ENCODE measurements around the gene PPAN. TPM values are rescaled to one million over a fixed set of nuclear protein-coding genes. Genes with fewer than 3 reads are reported as not detected.
A peak's percentile ranks its signal among the peaks of the same experiment; 100 is the strongest.

PPAN gene
- total RNA-seq, 1 donor = 19.2 TPM

GRCh38 chr19:10093295-10094186, 12.6 kb upstream of the PPAN start:
- no peaks in the 10 kb centered on the region for H4K20me1 ChIP-seq (ENCODE audit: insufficient read depth, low read length)
- peaks cover 8% of the 10 kb centered on the region for H3K4me1 ChIP-seq (ENCODE audit: insufficient read depth, low read length)
- H3K4me3 ChIP-seq (ENCODE audit: insufficient read depth, low read length) = no peak overlapping the region
- H3K9me3 ChIP-seq (ENCODE audit: low read depth, low read length) = no peaks in the 10 kb centered on the region
- H3K27ac ChIP-seq (ENCODE audit: low read depth, low read length) = no peak overlapping the region
- H2AFZ ChIP-seq (ENCODE audit: low read length) = no peak overlapping the region
- H3K79me2 ChIP-seq (ENCODE audit: insufficient read depth, low read length) = no peaks in the 10 kb centered on the region
- H3K36me3 ChIP-seq (ENCODE audit: insufficient read depth, low read length) = peaks cover 9% of the 10 kb centered on the region
- H3K27me3 ChIP-seq (ENCODE audit: insufficient read depth, low read length) = no peaks in the 10 kb centered on the region
- TF ChIP-seq, protein P1, sequence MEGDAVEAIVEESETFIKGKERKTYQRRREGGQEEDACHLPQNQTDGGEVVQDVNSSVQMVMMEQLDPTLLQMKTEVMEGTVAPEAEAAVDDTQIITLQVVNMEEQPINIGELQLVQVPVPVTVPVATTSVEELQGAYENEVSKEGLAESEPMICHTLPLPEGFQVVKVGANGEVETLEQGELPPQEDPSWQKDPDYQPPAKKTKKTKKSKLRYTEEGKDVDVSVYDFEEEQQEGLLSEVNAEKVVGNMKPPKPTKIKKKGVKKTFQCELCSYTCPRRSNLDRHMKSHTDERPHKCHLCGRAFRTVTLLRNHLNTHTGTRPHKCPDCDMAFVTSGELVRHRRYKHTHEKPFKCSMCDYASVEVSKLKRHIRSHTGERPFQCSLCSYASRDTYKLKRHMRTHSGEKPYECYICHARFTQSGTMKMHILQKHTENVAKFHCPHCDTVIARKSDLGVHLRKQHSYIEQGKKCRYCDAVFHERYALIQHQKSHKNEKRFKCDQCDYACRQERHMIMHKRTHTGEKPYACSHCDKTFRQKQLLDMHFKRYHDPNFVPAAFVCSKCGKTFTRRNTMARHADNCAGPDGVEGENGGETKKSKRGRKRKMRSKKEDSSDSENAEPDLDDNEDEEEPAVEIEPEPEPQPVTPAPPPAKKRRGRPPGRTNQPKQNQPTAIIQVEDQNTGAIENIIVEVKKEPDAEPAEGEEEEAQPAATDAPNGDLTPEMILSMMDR (IDR thresholded peaks at IDR 0.05; ENCODE audit: extremely low read depth, low read depth, low read length) = no peak
- no peak overlapping the region for H3K4me2 ChIP-seq (ENCODE audit: insufficient read depth, low read length)
- DNase-seq (ENCODE audit: insufficient read length, low spot score, missing footprints) = peak; percentile 68

DNA sequence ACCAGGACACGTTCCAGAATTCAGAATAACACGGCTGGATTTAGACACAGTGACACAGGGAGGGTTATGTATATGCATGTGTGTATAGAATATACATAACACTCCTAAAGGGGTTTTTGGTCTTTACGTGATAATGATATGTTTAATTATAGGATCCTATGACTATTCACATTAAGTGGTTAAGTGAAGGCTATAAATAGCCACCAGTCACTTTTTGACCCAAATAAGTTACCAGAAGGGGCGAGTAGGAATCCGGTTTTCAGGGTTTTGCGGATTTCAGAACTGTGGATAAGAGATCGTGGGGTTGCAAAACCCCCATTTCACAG, 10.6 kb upstream of the PPAN start:
- H3K9me3 ChIP-seq (ENCODE audit: low read depth, low read length) = no peaks in the 10 kb centered on the region
- H3K4me1 ChIP-seq (ENCODE audit: insufficient read depth, low read length) = peaks cover 8% of the 10 kb centered on the region
- peak overlapping the region; percentile 54 for H2AFZ ChIP-seq (ENCODE audit: low read length)
- peak overlapping the region; percentile 60 for H3K4me3 ChIP-seq (ENCODE audit: insufficient read depth, low read length)
- TF ChIP-seq, protein P1 (IDR thresholded peaks at IDR 0.05; ENCODE audit: extremely low read depth, low read depth, low read length) = no peak
- DNase-seq (ENCODE audit: insufficient read length, low spot score, missing footprints) = no peak
- peak overlapping the region; percentile 74 for H3K4me2 ChIP-seq (ENCODE audit: insufficient read depth, low read length)
- H3K27me3 ChIP-seq (ENCODE audit: insufficient read depth, low read length) = no peaks in the 10 kb centered on the region
- no peaks in the 10 kb centered on the region for H3K79me2 ChIP-seq (ENCODE audit: insufficient read depth, low read length)
- H3K36me3 ChIP-seq (ENCODE audit: insufficient read depth, low read length) = peaks cover 9% of the 10 kb centered on the region
- H4K20me1 ChIP-seq (ENCODE audit: insufficient read depth, low read length) = no peaks in the 10 kb centered on the region
- H3K27ac ChIP-seq (ENCODE audit: low read depth, low read length) = no peak overlapping the region

- Histone ChIP-seq H4K20me1 (ENCODE audit: insufficient read depth, low read length) (no peaks in the 10 kb centered on the region), H3K4me3 (ENCODE audit: insufficient read depth, low read length) (peak overlapping the region; percentile 68), H3K9me3 (ENCODE audit: low read depth, low read length) (no peaks in the 10 kb centered on the region), H3K27ac (ENCODE audit: low read depth, low read length) (peak overlapping the region; percentile 12), H2AFZ (ENCODE audit: low read length) (peak overlapping the region; percentile 92), H3K4me1 (ENCODE audit: insufficient read depth, low read length) (peaks cover 8% of the 10 kb centered on the region), H3K4me2 (ENCODE audit: insufficient read depth, low read length) (peak overlapping the region; percentile 87), H3K36me3 (ENCODE audit: insufficient read depth, low read length) (peaks cover 9% of the 10 kb centered on the region), H3K27me3 (ENCODE audit: insufficient read depth, low read length) (no peaks in the 10 kb centered on the region), H3K79me2 (ENCODE audit: insufficient read depth, low read length) (no peaks in the 10 kb centered on the region)
- TF ChIP-seq, protein P1 (IDR thresholded peaks at IDR 0.05; ENCODE audit: extremely low read depth, low read depth, low read length) = no peak
- DNase-seq (ENCODE audit: insufficient read length, low spot score, missing footprints) = peak; percentile 100
These were observed 10.1 kb upstream of the PPAN start for GRCh38 chr19:10095948-10096614.

- Histone ChIP-seq H3K9me3 (ENCODE audit: low read depth, low read length) (no peaks in the 10 kb centered on the region), H3K36me3 (ENCODE audit: insufficient read depth, low read length) (peaks cover 8% of the 10 kb centered on the region), H3K27me3 (ENCODE audit: insufficient read depth, low read length) (no peaks in the 10 kb centered on the region), H3K4me1 (ENCODE audit: insufficient read depth, low read length) (peaks cover 8% of the 10 kb centered on the region), H3K4me2 (ENCODE audit: insufficient read depth, low read length) (peak overlapping the region; percentile 87), H3K4me3 (ENCODE audit: insufficient read depth, low read length) (peak overlapping the region; percentile 68), H4K20me1 (ENCODE audit: insufficient read depth, low read length) (no peaks in the 10 kb centered on the region), H3K79me2 (ENCODE audit: insufficient read depth, low read length) (no peaks in the 10 kb centered on the region), H3K27ac (ENCODE audit: low read depth, low read length) (peak overlapping the region; percentile 12), H2AFZ (ENCODE audit: low read length) (peak overlapping the region; percentile 92)
- TF ChIP-seq, protein P1 (IDR thresholded peaks at IDR 0.05; ENCODE audit: extremely low read depth, low read depth, low read length) = no peak
- no peak for DNase-seq (ENCODE audit: insufficient read length, low spot score, missing footprints)
These were observed 9.6 kb upstream of the PPAN start for GRCh38 chr19:10096615-10096963.
